HG03159 (cell line): ENCODE measurements around the gene GALNT16.

Source experiments
- ATAC-seq: cut with Tn5 transposase; IDR thresholded peaks from one replicate; pipeline ENCODE4 v1.9.1; 2021; ENCODE audit warnings: mild to moderate bottlenecking, moderate library complexity; ENCODE audit not compliant: unreplicated experiment

Gene GALNT16

GRCh38 chr14:69399750-69400149, 139.8 kb downstream of the GALNT16 start:
- no peak for ATAC-seq

GRCh38 chr14:69400154-69400553, 140.2 kb downstream of the GALNT16 start:
- no peak for ATAC-seq

- no peak for ATAC-seq
These were observed 141.9 kb downstream of the GALNT16 start for GRCh38 chr14:69401841-69402240.

- ATAC-seq = no peak
These were observed 144.5 kb downstream of the GALNT16 start for GRCh38 chr14:69404478-69404877.

- ATAC-seq = no peak
These were observed 144.9 kb downstream of the GALNT16 start for GRCh38 chr14:69404883-69405282.

- ATAC-seq = no peak
These were observed 145.8 kb downstream of the GALNT16 start for GRCh38 chr14:69405762-69406161.
